Lower leg skin (tissue), 4 donors: ENCODE results near the gene NRXN3. TPM values are rescaled to one million over a fixed set of nuclear protein-coding genes. Genes with fewer than 3 reads are reported as not detected.

Source experiments
- DNase-seq, 2 donors: peaks; one replicate each; pipeline ENCODE4 v3.0.0-alpha.2; 2019; ENCODE audit warnings: low spot score in 2 of 2
- H3K4me3 ChIP-seq: fragments of 200-600 bp; sonication (generic); 2 replicates; pipeline ENCODE4 v1.5.1; 2017; ENCODE audit warnings: mild to moderate bottlenecking, low read depth; ENCODE audit not compliant: poor library complexity, severe bottlenecking
- CTCF ChIP-seq, 3 donors: fragments of 450-650 bp; IDR thresholded peaks; one replicate each; pipeline ENCODE4 v1.5.1; 2016; ENCODE audit warnings: antibody characterized with exemption in 3 of 3, mild to moderate bottlenecking in 3 of 3, moderate library complexity in 2 of 3
- POLR2A ChIP-seq, 2 donors: fragments of 450-650 bp; IDR thresholded peaks; one replicate each; pipeline ENCODE4 v1.6.1; 2016 to 2017; ENCODE audit warnings: antibody characterized with exemption in 2 of 2, mild to moderate bottlenecking in 1 of 2, moderate library complexity in 1 of 2
- WGBS, 2 donors: methylation state at CpG; one replicate each; pipeline ENCODE4 v1.1.5; 2018; 5-methylcytosine and 5-hydroxymethylcytosine counted together
- intact Hi-C: fragments of 100-400 bp; cut with DNase I; formaldehyde crosslinking; loops from one replicate; pipeline ENCODE4 v1.15.0; 2023; ENCODE audit warnings: low total_unique reads
- total RNA-seq, 4 donors: library from RNA; depleted of rRNA; stranded (reverse); fragments of >200 nt; gene quantifications; one replicate each; pipeline ENCODE4 v1.1.0, GENCODE V29; 2016

NRXN3 gene
- total RNA-seq, 4 donors from 2014 or later = 0.61 to 2.4 (median 1.7) TPM

DNA sequence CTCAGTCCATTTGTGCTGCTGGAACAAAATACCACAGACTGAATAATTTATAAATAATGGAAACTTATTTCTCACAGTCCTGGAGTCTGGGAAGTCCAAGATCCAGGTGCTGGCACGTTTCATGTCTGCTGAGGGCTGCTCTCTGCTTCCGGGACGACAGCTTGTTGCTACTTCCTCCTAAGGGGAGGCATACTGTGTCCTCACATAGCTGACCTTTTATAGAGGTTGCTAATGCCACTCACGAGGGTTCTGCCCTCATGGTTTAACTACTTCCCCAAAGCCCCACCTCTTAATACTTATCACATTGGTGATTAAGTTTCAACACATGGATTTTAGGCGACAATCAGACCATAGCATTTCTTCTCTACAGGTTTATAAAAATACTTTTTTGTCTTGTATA lies 411.1 kb downstream of the NRXN3 start:
- intact Hi-C loops = no loop called here
- TF ChIP-seq CTCF (IDR thresholded peaks at IDR 0.05) (no peak), POLR2A (IDR thresholded peaks at IDR 0.05) (no peak)
- no peak for DNase-seq
- WGBS, 2 donors = 40 to 42% methylated on average over 5 of the region's 5 CpGs
- H3K4me3 ChIP-seq = no peak overlapping the region

DNA sequence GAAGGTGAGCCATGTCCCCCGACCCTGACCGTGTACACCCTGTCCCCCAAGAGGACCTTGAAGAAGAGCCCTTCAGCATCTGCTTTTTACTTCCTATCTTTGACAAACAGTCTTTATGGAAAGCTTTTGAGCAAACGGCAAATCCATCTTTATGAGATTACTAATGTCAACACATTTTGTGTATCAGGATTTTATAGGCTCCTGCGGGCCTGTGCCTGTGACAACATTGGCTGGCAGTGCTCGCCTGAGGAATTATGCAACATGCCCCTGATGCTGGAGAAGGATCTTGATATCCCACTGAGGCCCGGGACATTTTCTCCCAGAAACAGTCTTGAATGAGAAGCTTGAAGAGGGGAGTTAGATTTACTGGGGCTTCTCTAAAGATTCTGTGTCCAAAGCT lies 416.5 kb downstream of the NRXN3 start:
- intact Hi-C loops = no loop called here
- H3K4me3 ChIP-seq = no peak overlapping the region
- DNase-seq = no peak
- 76 to 77% methylated on average over 6 of the region's 6 CpGs for WGBS, 2 donors
- TF ChIP-seq POLR2A (IDR thresholded peaks at IDR 0.05) (no peak), CTCF (IDR thresholded peaks at IDR 0.05) (no peak)

- DNase-seq = no peak
- 67 to 76% methylated on average over 2 to 3 of the region's 3 CpGs for WGBS, 2 donors
- intact Hi-C loops = no loop called here
- H3K4me3 ChIP-seq = no peak overlapping the region
- TF ChIP-seq POLR2A (IDR thresholded peaks at IDR 0.05) (no peak), CTCF (IDR thresholded peaks at IDR 0.05) (no peak)
These were observed 418.7 kb downstream of the NRXN3 start for GRCh38 chr14:78588906-78589305.

GRCh38 chr14:78592616-78593219 lies 422.5 kb downstream of the NRXN3 start:
- intact Hi-C loops = no loop called here
- 81 to 84% methylated on average over 13 of the region's 13 CpGs for WGBS, 2 donors
- no peak for DNase-seq

DNA sequence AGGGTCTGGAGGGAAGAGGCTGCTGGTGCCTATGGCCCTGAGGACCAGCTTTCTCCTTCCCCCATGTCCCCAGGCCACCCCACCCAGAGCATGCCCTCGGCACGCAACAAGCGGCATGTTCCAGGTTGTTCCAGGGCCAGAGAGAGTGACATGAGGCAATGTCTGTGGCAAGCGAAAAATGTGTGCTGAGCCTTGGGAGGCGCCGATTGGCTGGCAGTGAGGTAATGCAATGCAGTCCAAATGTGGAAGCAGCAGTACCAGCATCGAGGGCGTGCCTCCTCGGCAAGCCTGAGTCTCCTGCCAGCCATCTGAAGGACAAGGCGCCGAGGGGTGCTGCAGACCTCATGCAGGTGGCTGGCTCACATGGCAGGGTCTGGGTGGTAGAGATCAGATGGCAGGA lies 423.8 kb downstream of the NRXN3 start:
- no peak overlapping the region for H3K4me3 ChIP-seq
- WGBS, 2 donors = 70 to 76% methylated on average over 11 of the region's 11 CpGs
- TF ChIP-seq CTCF (IDR thresholded peaks at IDR 0.05) (no peak), POLR2A (IDR thresholded peaks at IDR 0.05) (no peak)
- no peak for DNase-seq
- intact Hi-C loops = no loop called here

More at GRCh38 chr14:78592616-78593219, 422.5 kb downstream of the NRXN3 start:
- no peak for TF ChIP-seq POLR2A (IDR thresholded peaks at IDR 0.05)
- no peak for TF ChIP-seq CTCF (IDR thresholded peaks at IDR 0.05)
- H3K4me3 ChIP-seq = no peak overlapping the region

GRCh38 chr14:78595797-78596196 lies 425.6 kb downstream of the NRXN3 start:
- intact Hi-C loops = no loop called here
- 40 to 42% methylated on average over 7 of the region's 7 CpGs for WGBS, 2 donors
- no peak for DNase-seq

More at GRCh38 chr14:78595797-78596196, 425.6 kb downstream of the NRXN3 start:
- H3K4me3 ChIP-seq = no peak overlapping the region
- TF ChIP-seq POLR2A (IDR thresholded peaks at IDR 0.05) (no peak), CTCF (IDR thresholded peaks at IDR 0.05) (no peak)
